H1 (cell line): Measurements from ENCODE around the gene RHOBTB1. TPM values are rescaled to one million over a fixed set of nuclear protein-coding genes. Genes with fewer than 3 reads are reported as not detected.

Source experiments
- CTCF ChIA-PET: fragments of 300-600 bp; sonication (Branson Sonifier 250); formaldehyde crosslinking; loops from one replicate; lab custom pipeline; 2021; ENCODE audit not compliant: partially characterized antibody; lab: Charles Lee
- POLR2A ChIA-PET: fragments of 300-600 bp; sonication (Branson Sonifier 250); formaldehyde crosslinking; loops from one replicate; lab custom pipeline; 2021; ENCODE audit warnings: inconsistent platforms; ENCODE audit not compliant: partially characterized antibody; lab: Charles Lee
- DNase-seq, 2 experiments: peaks; one replicate each; pipeline versions ENCODE4 v3.0.0 to v3.0.0-alpha.2; 2010 to 2022; ENCODE audit warnings: low spot score in 2 of 2, low read depth in 1 of 2, mixed read lengths in 1 of 2
- FAIRE-seq: peaks from 2 replicates; lab custom pipeline; 2011; peaks lifted over from hg19 to GRCh38; lab: Jason Lieb, UNC
- H2AFZ ChIP-seq: 2 replicates; pipeline ENCODE4 v1.8.1; 2012; ENCODE audit warnings: low read length, inconsistent platforms
- H2AK5ac ChIP-seq: 2 replicates; pipeline ENCODE4 v1.6.1; 2013; ENCODE audit warnings: low read depth, low read length
- H2BK120ac ChIP-seq: replicated peaks from 2 replicates; pipeline ENCODE3; 2013; ENCODE audit warnings: low read depth, low read length, inconsistent platforms
- H2BK12ac ChIP-seq: 2 replicates; pipeline ENCODE4 v1.6.1; 2013; ENCODE audit warnings: low read depth, low read length
- H2BK15ac ChIP-seq: 2 replicates; pipeline ENCODE4 v1.6.1; 2013; ENCODE audit warnings: low read length
- H2BK20ac ChIP-seq: 2 replicates; pipeline ENCODE4 v1.6.1; 2013; ENCODE audit warnings: low read length
- H2BK5ac ChIP-seq: 2 replicates; pipeline ENCODE4 v1.6.1; 2013; ENCODE audit warnings: low read depth, low read length
- H3K14ac ChIP-seq: 2 replicates; pipeline ENCODE4 v1.6.1; 2013; ENCODE audit warnings: inconsistent platforms; ENCODE audit not compliant: insufficient read length
- H3K18ac ChIP-seq: 2 replicates; pipeline ENCODE4 v1.6.1; 2013; ENCODE audit warnings: low read length; ENCODE audit errors: extremely low read depth
- H3K23ac ChIP-seq: 2 replicates; pipeline ENCODE4 v1.6.1; 2013; ENCODE audit warnings: inconsistent platforms; ENCODE audit not compliant: insufficient read length
- H3K23me2 ChIP-seq: 2 replicates; pipeline ENCODE4 v1.6.1; 2013; ENCODE audit warnings: low read depth, low read length
- H3K27ac ChIP-seq: 2 replicates; pipeline ENCODE4 v1.6.1; 2011; ENCODE audit warnings: low read depth, low read length, inconsistent platforms
- H3K27me3 ChIP-seq, 4 experiments: replicated peaks in 1 of 4; 1 replicate in 1 of 4; 2 replicates in 3 of 4; pipeline versions ENCODE4 v1.6.1 to v1.8.1; 2011 to 2013; ENCODE audit warnings: low read length in 3 of 4, mild to moderate bottlenecking in 3 of 4, inconsistent platforms in 2 of 4, mixed read lengths in 2 of 4, moderate library complexity in 1 of 4; ENCODE audit not compliant: control insufficient read depth in 3 of 4, insufficient read depth in 3 of 4; ENCODE audit errors: extremely low read depth in 1 of 4
- H3K36me3 ChIP-seq, 4 experiments: 2 replicates each; pipeline versions ENCODE4 v1.6.1 to v1.8.1; 2011 to 2013; ENCODE audit warnings: mild to moderate bottlenecking in 4 of 4, low read length in 3 of 4, moderate library complexity in 2 of 4, control low read depth in 1 of 4, inconsistent platforms in 1 of 4; ENCODE audit not compliant: insufficient read depth in 4 of 4, control insufficient read depth in 2 of 4
- H3K4ac ChIP-seq: replicated peaks from 2 replicates; pipeline ENCODE3; 2013; ENCODE audit warnings: low read length, low read depth, mixed read lengths, inconsistent platforms; ENCODE audit not compliant: insufficient read length
- H3K4me1 ChIP-seq, 4 experiments: replicated peaks in 1 of 4; 1 replicate in 1 of 4; 2 replicates in 3 of 4; pipeline versions ENCODE4 v1.6.1 to v1.8.1; 2011 to 2013; ENCODE audit warnings: low read length in 3 of 4, inconsistent platforms in 2 of 4, mixed read lengths in 1 of 4; ENCODE audit not compliant: insufficient read depth in 4 of 4, control insufficient read depth in 3 of 4
- H3K4me2 ChIP-seq, 2 experiments: 2 replicates each; pipeline versions ENCODE4 v1.6.1 to v1.8.1; 2011 to 2013; ENCODE audit warnings: low read depth in 2 of 2, low read length in 2 of 2, control low read depth in 1 of 2, inconsistent platforms in 1 of 2, mild to moderate bottlenecking in 1 of 2; ENCODE audit not compliant: insufficient read depth in 1 of 2
- H3K4me3 ChIP-seq, 4 experiments: fragments of 200-600, 300-600 bp in 1 of 4; sonication (generic), shearing (Covaris generic), sonication (Bioruptor Twin) in 1 of 4; 2 replicates each; pipeline versions ENCODE4 v1.5.1 to v1.8.1; 2011 to 2016; ENCODE audit warnings: low read length in 4 of 4, low read depth in 3 of 4, control low read depth in 2 of 4, inconsistent platforms in 2 of 4, mild to moderate bottlenecking in 2 of 4, mixed read lengths in 1 of 4, moderate library complexity in 1 of 4; ENCODE audit not compliant: insufficient read depth in 2 of 4; ENCODE audit errors: extremely low read depth in 1 of 4
- H3K56ac ChIP-seq: replicated peaks from 2 replicates; pipeline ENCODE3; 2013; ENCODE audit warnings: low read depth, mild to moderate bottlenecking, mixed read lengths, low read length, inconsistent platforms; ENCODE audit not compliant: insufficient read length
- H3K79me1 ChIP-seq: 2 replicates; pipeline ENCODE4 v1.6.1; 2013; ENCODE audit warnings: low read depth, low read length, control low read depth
- H3K79me2 ChIP-seq, 2 experiments: 2 replicates each; pipeline versions ENCODE4 v1.6.1 to v1.8.1; 2012 to 2013; ENCODE audit warnings: low read length in 2 of 2, mild to moderate bottlenecking in 2 of 2, inconsistent platforms in 1 of 2; ENCODE audit not compliant: insufficient read depth in 2 of 2, control insufficient read depth in 1 of 2
- H3K9ac ChIP-seq, 4 experiments: replicated peaks in 1 of 4; 1 replicate in 1 of 4; 2 replicates in 3 of 4; pipeline versions ENCODE4 v1.6.1 to v1.8.1; 2011 to 2013; ENCODE audit warnings: low read depth in 3 of 4, low read length in 3 of 4, control low read depth in 2 of 4, mild to moderate bottlenecking in 2 of 4, moderate library complexity in 2 of 4, inconsistent platforms in 1 of 4; ENCODE audit errors: extremely low read depth in 1 of 4
- H3K9me3 ChIP-seq, 2 experiments: 2 replicates each; pipeline versions ENCODE4 v1.6.1 to v1.8.1; 2012 to 2013; ENCODE audit warnings: mild to moderate bottlenecking in 2 of 2, moderate library complexity in 2 of 2, control low read depth in 1 of 2, inconsistent platforms in 1 of 2, low read depth in 1 of 2, low read length in 1 of 2, mixed read lengths in 1 of 2; ENCODE audit not compliant: insufficient read depth in 2 of 2
- H4K20me1 ChIP-seq, 2 experiments: replicated peaks in 1 of 2; 2 replicates each; pipeline versions ENCODE3 to v1.8.1; 2011 to 2013; ENCODE audit warnings: inconsistent platforms in 2 of 2, low read length in 2 of 2, mild to moderate bottlenecking in 1 of 2; ENCODE audit not compliant: insufficient read depth in 2 of 2, control insufficient read depth in 1 of 2
- H4K5ac ChIP-seq: 2 replicates; pipeline ENCODE4 v1.6.1; 2013; ENCODE audit warnings: low read length, low read depth, mixed read lengths, inconsistent platforms; ENCODE audit not compliant: insufficient read length
- H4K8ac ChIP-seq: 2 replicates; pipeline ENCODE4 v1.8.0; 2013; ENCODE audit warnings: mild to moderate bottlenecking, moderate library complexity, low read length, inconsistent platforms; ENCODE audit not compliant: insufficient read depth; ENCODE audit errors: extremely low read depth
- H4K91ac ChIP-seq: replicated peaks from 2 replicates; pipeline ENCODE3; 2013; ENCODE audit warnings: low read length, mixed read lengths, inconsistent platforms; ENCODE audit not compliant: insufficient read length
- ASH2L ChIP-seq: fragments of 200-600, 300-600 bp; sonication (generic); IDR thresholded peaks from one replicate; pipeline ENCODE4 v1.7.1; 2017; ENCODE audit warnings: low read length
- KDM5A ChIP-seq: fragments of 200-600 bp; IDR thresholded peaks from 2 replicates; pipeline ENCODE4 v1.7.1; 2012; ENCODE audit warnings: mild to moderate bottlenecking, low read length, inconsistent platforms, mixed read lengths
- POLR2A ChIP-seq, 2 experiments: IDR thresholded peaks; 1 replicate in 1 of 2; 2 replicates in 1 of 2; pipeline ENCODE4 v1.6.1; 2011; ENCODE audit warnings: low read depth in 2 of 2, low read length in 2 of 2, mild to moderate bottlenecking in 2 of 2; ENCODE audit errors: control extremely low read depth in 1 of 2
- SAP30 ChIP-seq: fragments of 300-600 bp; sonication (generic); IDR thresholded peaks from 2 replicates; pipeline ENCODE4 v1.7.1; 2012; ENCODE audit warnings: low read length, moderate library complexity, mild to moderate bottlenecking, inconsistent platforms; ENCODE audit not compliant: insufficient read depth, insufficient replicate concordance
- WGBS, 2 experiments: shearing (Covaris generic) in 1 of 2; methylation state at CpG; one replicate each; pipeline versions ENCODE4 v1.1.6 to v1.1.7; 2013 to 2015; ENCODE audit warnings: low lambda C conversion rate in 2 of 2, mixed read lengths in 2 of 2, inconsistent platforms in 1 of 2, low coverage in 1 of 2, missing lambda C conversion rate in 1 of 2; ENCODE audit not compliant: insufficient replicate concordance in 2 of 2, insufficient coverage in 1 of 2, insufficient read length in 1 of 2; ENCODE audit errors: extremely low coverage in 1 of 2, missing lambda C conversion rate in 1 of 2; 5-methylcytosine and 5-hydroxymethylcytosine counted together
- polyA plus RNA-seq, 7 experiments: library from polyadenylated mRNA; depleted of rRNA in 3 of 7; stranded (reverse) in 5 of 7; unstranded in 2 of 7; fragments of >200 nt in 5 of 7; fragments of 200-250 nt in 2 of 7; gene quantifications; 1 replicate in 5 of 7; 2 replicates in 1 of 7; 4 replicates in 1 of 7; pipeline versions ENCODE4 v1.2.1 to v1.2.3, GENCODE V29; 2011 to 2013; ENCODE audit warnings: missing spikeins in 2 of 7, mixed read lengths in 2 of 7
- total RNA-seq: library from RNA; stranded (reverse); fragmentation: NEBNext Ultra II Directional; extraction: Animal tissue kit (Norgen Biotek cat#: 25700); gene quantifications from 2 replicates; pipeline ENCODE4 v1.2.1, GENCODE V29; 2021

RHOBTB1 gene
- total and polyA plus RNA-seq, 2 of the 8 experiments (the other 6 are each of a cell fraction or from before 2014, with no cell fraction given), result 6.1 to 7.4 TPM

DNA sequence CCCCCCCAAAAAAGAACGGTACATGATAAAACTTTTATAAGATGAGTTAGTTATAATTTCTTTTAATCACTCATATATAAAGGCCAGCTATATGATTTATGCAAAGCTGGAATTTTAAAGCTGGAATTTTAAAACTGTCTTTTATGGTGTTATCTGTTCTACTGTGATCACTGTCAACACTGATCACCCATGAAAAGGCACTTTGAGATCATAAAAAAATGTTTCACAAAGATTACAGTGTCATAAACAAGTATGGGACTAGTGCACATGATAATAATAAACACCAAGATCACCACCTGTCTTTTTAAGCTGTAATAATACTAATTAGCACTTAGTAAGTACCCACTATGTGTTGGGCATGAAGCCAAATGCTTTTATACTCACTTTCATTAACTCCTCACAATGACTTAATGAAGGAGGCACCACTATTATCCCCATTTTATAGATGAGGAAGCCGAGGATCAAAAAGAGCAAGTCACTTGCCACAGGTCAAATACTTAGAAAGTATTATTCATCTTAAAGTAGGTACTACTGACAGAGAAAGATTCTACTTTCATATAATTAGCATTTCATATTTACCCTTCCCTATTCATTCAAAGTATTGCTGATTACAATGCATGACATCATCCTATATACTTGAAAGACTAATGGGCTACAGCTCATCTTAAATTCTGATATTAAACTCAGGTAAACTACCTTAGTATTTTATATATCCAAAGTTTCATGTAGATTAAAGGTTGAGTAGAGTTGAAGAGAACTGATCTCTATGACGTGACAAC lies 8.3 kb upstream of the RHOBTB1 start:
- H3K56ac ChIP-seq, result no peak overlapping the region
- ChIA-PET POLR2A (interaction anchor here (1.0 kb wide), 1 partner anchor 9 kb away, joined by 3 read pairs; no protein-coding TSS in a partner anchor), CTCF (interaction anchor here (0.7 to 1.4 kb wide), 4 partner anchors 8 to 95 kb away, joined by 3 read pairs; no protein-coding TSS in a partner anchor)
- H3K36me3 ChIP-seq, result no peaks in the 10 kb centered on the region
- no peak overlapping the region for H2BK15ac ChIP-seq
- H3K18ac ChIP-seq, result no peak overlapping the region
- H4K20me1 ChIP-seq, result no peaks in the 10 kb centered on the region
- no peak overlapping the region for H2BK20ac ChIP-seq
- no peak overlapping the region for H3K9ac ChIP-seq
- H3K4me1 ChIP-seq, result no peaks in the 10 kb centered on the region
- H3K27ac ChIP-seq, result no peak overlapping the region
- H3K4me3 ChIP-seq, result no peak overlapping the region
- H4K91ac ChIP-seq, result no peak overlapping the region
- 91% methylated on average over 3 of the region's 3 CpGs; no CpG with 5 or more reads in 1 of the 2 experiments for WGBS, 2 experiments
- H3K79me1 ChIP-seq, result no peaks in the 10 kb centered on the region
- H4K8ac ChIP-seq, result no peak overlapping the region
- H2AK5ac ChIP-seq, result no peak overlapping the region
- H3K14ac ChIP-seq, result no peak overlapping the region
- H3K23ac ChIP-seq, result no peak overlapping the region
- H3K4ac ChIP-seq, result no peak overlapping the region
- H3K23me2 ChIP-seq, result no peaks in the 10 kb centered on the region
- H3K27me3 ChIP-seq, result no peaks in the 10 kb centered on the region
- no peak for TF ChIP-seq SAP30
- TF ChIP-seq KDM5A, result no peak
- no peak for TF ChIP-seq POLR2A (IDR thresholded peaks at IDR 0.05; ENCODE audit: control extremely low read depth in 1 of 2, low read depth in 2 of 2, low read length in 2 of 2)
- TF ChIP-seq ASH2L, result no peak
- H4K5ac ChIP-seq, result no peak overlapping the region
- DNase-seq, result no peak
- H2BK120ac ChIP-seq, result no peak overlapping the region
- H3K4me2 ChIP-seq, result no peak overlapping the region
- no peak overlapping the region for H2AFZ ChIP-seq
- FAIRE-seq, result no peak
- no peaks in the 10 kb centered on the region for H3K79me2 ChIP-seq
- H3K9me3 ChIP-seq, result no peaks in the 10 kb centered on the region
- no peak overlapping the region for H2BK5ac ChIP-seq
- H2BK12ac ChIP-seq, result no peak overlapping the region
